K562 (cell line): ENCODE results near the gene OBSL1. TPM values are rescaled to one million over a fixed set of nuclear protein-coding genes. Genes with fewer than 3 reads are reported as not detected.

Experiments used
- ATAC-seq: fragments of 200-7000 bp; cut with Tn5 transposase; 3 replicates; pipeline ENCODE4 v1.9.1; 2020; ENCODE audit warnings: moderate library complexity
- BruUV-seq: library from RNA; stranded (reverse); fragments of 400-500 nt; replicated peaks from 2 replicates; lab custom pipeline; 2021; lab: Mats Ljungman, UMichigan
- CTCF ChIA-PET: fragments of 300-600 bp; formaldehyde crosslinking; extraction: SDS; loops from one replicate; lab custom pipeline; 2021; ENCODE audit warnings: low intra/inter-chr PET ratio; lab: Yijun Ruan, JAX
- POLR2A ChIA-PET: fragments of 300-600, 350-650 bp; sonication (Branson Sonifier 250); formaldehyde crosslinking; extraction: SDS; loops from one replicate; lab custom pipeline; 2021; ENCODE audit warnings: antibody characterized with exemption, inconsistent platforms; lab: Yijun Ruan, JAX
- DNase-seq, 4 experiments: peaks; one replicate each; pipeline versions ENCODE4 v3.0.0 to v3.0.0-alpha.2; 2011 to 2018; ENCODE audit warnings: low spot score in 3 of 4, mixed read lengths in 3 of 4; ENCODE audit errors: extremely low read depth in 1 of 4
- FAIRE-seq: peaks from 2 replicates; lab custom pipeline; 2011; peaks lifted over from hg19 to GRCh38; lab: Jason Lieb, UNC
- H2AFZ ChIP-seq: 2 replicates; pipeline ENCODE4 v1.6.0; 2011; ENCODE audit warnings: low read depth, low read length, control low read depth, inconsistent platforms
- H3K27ac ChIP-seq: fragments of 200-600 bp; 3 replicates; pipeline ENCODE4 v1.8.0; 2011; ENCODE audit warnings: low read depth, mild to moderate bottlenecking, control low read depth, inconsistent platforms, low read length, moderate library complexity, mixed read lengths; ENCODE audit errors: extremely low read depth
- H3K27me3 ChIP-seq, 2 experiments: fragments of 300-600 bp in 1 of 2; 2 replicates in 1 of 2; 3 replicates in 1 of 2; pipeline versions ENCODE4 v1.6.0 to v1.8.0; 2011; ENCODE audit warnings: inconsistent platforms in 2 of 2, low read length in 2 of 2, mild to moderate bottlenecking in 1 of 2, mixed read lengths in 1 of 2, moderate library complexity in 1 of 2; ENCODE audit not compliant: control insufficient read depth in 2 of 2, insufficient read depth in 2 of 2
- H3K36me3 ChIP-seq: fragments of 300-600 bp; 3 replicates; pipeline ENCODE4 v1.8.0; 2011; ENCODE audit warnings: mild to moderate bottlenecking, low read length, inconsistent platforms; ENCODE audit not compliant: control insufficient read depth, insufficient read depth
- H3K4me1 ChIP-seq, 2 experiments: fragments of 200-600 bp in 1 of 2; replicated peaks in 1 of 2; 2 replicates in 1 of 2; 3 replicates in 1 of 2; pipeline versions ENCODE4 v1.5.1 to v1.8.0; 2011; ENCODE audit warnings: inconsistent platforms in 2 of 2, low read length in 2 of 2, mild to moderate bottlenecking in 1 of 2, mixed read lengths in 1 of 2, moderate library complexity in 1 of 2; ENCODE audit not compliant: control insufficient read depth in 2 of 2, insufficient read depth in 2 of 2
- H3K4me2 ChIP-seq: 2 replicates; pipeline ENCODE4 v1.6.1; 2011; ENCODE audit warnings: low read length, control low read depth, inconsistent platforms, mixed read lengths; ENCODE audit not compliant: insufficient read depth
- H3K4me3 ChIP-seq: fragments of 200-600 bp; sonication (generic), shearing (Covaris generic); 2 replicates; pipeline ENCODE4 v1.5.1; 2016; ENCODE audit warnings: control low read depth, inconsistent platforms
- H3K79me2 ChIP-seq: fragments of 200-600 bp; 3 replicates; pipeline ENCODE4 v1.8.0; 2011; ENCODE audit warnings: low read length, inconsistent platforms; ENCODE audit not compliant: control insufficient read depth, insufficient read depth
- H3K9ac ChIP-seq, 2 experiments: 2 replicates each; pipeline versions ENCODE4 v1.6.0 to v1.6.1; 2011; ENCODE audit warnings: low read depth in 2 of 2, low read length in 2 of 2, control low read depth in 1 of 2, inconsistent platforms in 1 of 2, mild to moderate bottlenecking in 1 of 2, mixed read lengths in 1 of 2; ENCODE audit not compliant: insufficient read depth in 1 of 2
- H3K9me1 ChIP-seq: one replicate; pipeline ENCODE4 v1.6.0; 2011; ENCODE audit warnings: inconsistent platforms, mild to moderate bottlenecking, low read length, moderate library complexity; ENCODE audit not compliant: control insufficient read depth, insufficient read depth
- H3K9me3 ChIP-seq: replicated peaks from 2 replicates; pipeline ENCODE4 v1.5.1; 2011; ENCODE audit warnings: low read depth, low read length, inconsistent platforms; ENCODE audit not compliant: control insufficient read depth, insufficient read depth
- H4K20me1 ChIP-seq: replicated peaks from 2 replicates; pipeline ENCODE4 v1.6.1; 2011; ENCODE audit warnings: low read length, inconsistent platforms, mixed read lengths; ENCODE audit not compliant: control insufficient read depth, insufficient read depth
- DEAF1 ChIP-seq: fragments of 450-650 bp; formaldehyde crosslinking; IDR thresholded peaks from 2 replicates; pipeline ENCODE4 v1.4.0; 2020; ENCODE audit warnings: mild to moderate bottlenecking, moderate library complexity
- THRA ChIP-seq: fragments of 450-650 bp; IDR thresholded peaks from 2 replicates; pipeline ENCODE4 v1.6.1; 2017; ENCODE audit warnings: mild to moderate bottlenecking, moderate library complexity
- ZNF707 ChIP-seq: fragments of 250-450 bp; sonication (Bioruptor Pico); conservative IDR thresholded peaks from 2 replicates; pipeline ENCODE4 v1.8.0; 2022; ENCODE audit warnings: inconsistent platforms, mild to moderate bottlenecking, moderate library complexity
- WGBS: fragments of 100-300 bp; shearing (Covaris generic); methylation state at CpG from one replicate; pipeline ENCODE4 v1.1.6; 2016; ENCODE audit warnings: low coverage, mixed read lengths; ENCODE audit not compliant: insufficient coverage; ENCODE audit errors: missing lambda C conversion rate; 5-methylcytosine and 5-hydroxymethylcytosine counted together
- in situ Hi-C: fragments of 300-500 bp; cut with MboI; formaldehyde crosslinking; loops from 4 replicates; pipeline ENCODE4 v1.15.0; 2018; ENCODE audit warnings: inconsistent platforms, mixed read lengths
- intact Hi-C: fragments of 100-400 bp; cut with micrococcal nuclease; formaldehyde crosslinking; loops from 2 replicates; pipeline ENCODE4 v1.14.2; 2022
- polyA plus RNA-seq, 8 experiments: library from polyadenylated mRNA; depleted of rRNA in 4 of 8; stranded (reverse) in 5 of 8; unstranded in 3 of 8; fragments of >200 nt; fragmentation: Nextera tagmentation in 2 of 8; fragmentation: Illumina TruSeq in 1 of 8; extraction: Ambion mirVana in 2 of 8; extraction: Trizol in 1 of 8; gene quantifications; 2 replicates each; pipeline versions ENCODE4 v1.2.1 to v1.2.3, GENCODE V29; 2011 to 2014; ENCODE audit warnings: inconsistent platforms in 1 of 8, missing spikeins in 1 of 8
- total RNA-seq, 7 experiments: library from RNA; depleted of rRNA in 6 of 7; stranded (reverse); fragments of >200 nt in 6 of 7; fragmentation: Illumina TruSeq in 2 of 7; extraction: Trizol in 2 of 7; gene quantifications; 2 replicates each; pipeline versions ENCODE4 v1.2.1 to v1.2.3, GENCODE V29; 2011 to 2021; ENCODE audit warnings: low replicate concordance in 1 of 7

Gene OBSL1
- total and polyA plus RNA-seq, 9 of the 15 experiments (the other 6 are each of a cell fraction or from before 2014, with no cell fraction given): 1.2 to 26.6 (median 8.6) TPM

- whole genome bisulfite sequencing: 10% methylated on average over 3 of the region's 4 CpGs
- intact Hi-C loops: loop anchor here (2.0 kb wide), 1 partner anchor 25 kb away; the partner anchor contains the start of gene OBSL1
- Histone ChIP-seq H3K79me2 (peaks cover 16% of the 10 kb centered on the region), H3K36me3 (peaks cover 6% of the 10 kb centered on the region; the same call in 2 of the 3 replicates), H3K9ac (no peak overlapping the region), H4K20me1 (peaks cover 5% of the 10 kb centered on the region; the same call in 1 of the 2 replicates)
- DNase-seq: no peak
- no TSS peak for BruUV-seq
- TF ChIP-seq DEAF1 (CRISPR knock-in tag) (no peak), ZNF707 (CRISPR knock-in tag) (peak; percentile 72), THRA (no peak)
- TF ChIP-seq, all 486 proteins: peak for 1
- no peak for FAIRE-seq
- POLR2A ChIA-PET: no interaction called here
- Histone ChIP-seq H3K4me1 (peaks cover 0 to 40% of the 10 kb centered on the region in 2 experiments; a peak in 3 of 5 replicates), H3K4me3 (no peak overlapping the region), H2AFZ (no peak overlapping the region), H3K9me1 (no peaks in the 10 kb centered on the region), H3K4me2 (no peak overlapping the region), H3K27me3 (no peaks in the 10 kb centered on the region), H3K9me3 (no peaks in the 10 kb centered on the region), H3K27ac (no peak overlapping the region)
- CTCF ChIA-PET: no interaction called here
- in situ Hi-C loops: loop anchor here (10.0 kb wide), 1 partner anchor 149 kb away; no protein-coding TSS in a partner anchor
- ATAC-seq: no peak
Measured at GRCh38 chr2:219545943-219546352, 25.4 kb downstream of the OBSL1 start.
